Activated T-helper 1 cell treated with anti-CD3 and anti-CD28 coated beads, Interleukin-12 subunit alpha, Interleukin-12 subunit beta, Interleukin-2, Interleukin-4 antibody, amounts not matched to agents 30 ng/mL and 10 ng/mL and 1 ng/mL, durations not matched to agents 14 hours and 24 hours and 36 hours (primary cell): Measurements from ENCODE around the gene ATE1. TPM values are rescaled to one million over a fixed set of nuclear protein-coding genes. Genes with fewer than 3 reads are reported as not detected.

ENCODE experiments used
- total RNA-seq: library from RNA; stranded (reverse); gene quantifications from 2 replicates; pipeline ENCODE4 v1.2.3, GENCODE V29; 2022

The ATE1 gene
- total RNA-seq, 1 donor from 2014 or later: 37.5 TPM

Other genes with a start within 250 kb of the ATE1 start
- gene NSMCE4A, start 47.2 kb upstream of the ATE1 start, total RNA-seq: 77.2 and 79.1 TPM in 2 replicates
- gene TACC2, start 61.1 kb upstream of the ATE1 start, total RNA-seq: not detected in 2 replicates